HG03108 (cell line): ENCODE measurements around the gene NHSL2.
"Not testable (repeated sequence)": the region's sequence is repeated elsewhere in the genome, so short reads cannot be mapped to it uniquely, and the experiment has no call there.

Experiments
- ATAC-seq: cut with Tn5 transposase; IDR thresholded peaks from one replicate; pipeline ENCODE4 v1.9.1; 2021; ENCODE audit warnings: moderate library complexity; ENCODE audit not compliant: unreplicated experiment

NHSL2 gene

DNA sequence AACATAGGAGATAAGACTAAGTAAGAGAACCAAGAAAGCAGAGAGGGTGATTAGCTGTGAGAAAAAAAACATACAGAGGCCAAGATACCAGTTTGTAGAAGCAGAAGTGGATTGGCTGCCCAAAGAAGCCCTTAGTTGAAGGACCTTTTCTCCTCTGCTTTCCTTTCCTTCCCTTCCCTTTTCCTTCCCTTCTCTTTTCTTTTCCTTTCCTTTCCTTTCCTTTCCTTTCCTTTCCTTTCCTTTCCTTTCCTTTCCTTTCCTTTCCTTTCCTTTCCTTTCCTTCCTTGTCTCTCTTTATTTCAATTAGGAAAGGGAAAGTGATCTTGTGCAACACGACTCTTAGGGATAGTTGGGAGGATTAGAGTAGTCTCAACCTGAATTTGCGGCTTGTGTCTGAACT, 128.2 kb downstream of the NHSL2 start:
- no peak for ATAC-seq

GRCh38 chrX:72040506-72040905, 129.9 kb downstream of the NHSL2 start:
- ATAC-seq = no peak

- ATAC-seq = no peak
These were observed 130.5 kb downstream of the NHSL2 start for GRCh38 chrX:72041176-72041575.

DNA sequence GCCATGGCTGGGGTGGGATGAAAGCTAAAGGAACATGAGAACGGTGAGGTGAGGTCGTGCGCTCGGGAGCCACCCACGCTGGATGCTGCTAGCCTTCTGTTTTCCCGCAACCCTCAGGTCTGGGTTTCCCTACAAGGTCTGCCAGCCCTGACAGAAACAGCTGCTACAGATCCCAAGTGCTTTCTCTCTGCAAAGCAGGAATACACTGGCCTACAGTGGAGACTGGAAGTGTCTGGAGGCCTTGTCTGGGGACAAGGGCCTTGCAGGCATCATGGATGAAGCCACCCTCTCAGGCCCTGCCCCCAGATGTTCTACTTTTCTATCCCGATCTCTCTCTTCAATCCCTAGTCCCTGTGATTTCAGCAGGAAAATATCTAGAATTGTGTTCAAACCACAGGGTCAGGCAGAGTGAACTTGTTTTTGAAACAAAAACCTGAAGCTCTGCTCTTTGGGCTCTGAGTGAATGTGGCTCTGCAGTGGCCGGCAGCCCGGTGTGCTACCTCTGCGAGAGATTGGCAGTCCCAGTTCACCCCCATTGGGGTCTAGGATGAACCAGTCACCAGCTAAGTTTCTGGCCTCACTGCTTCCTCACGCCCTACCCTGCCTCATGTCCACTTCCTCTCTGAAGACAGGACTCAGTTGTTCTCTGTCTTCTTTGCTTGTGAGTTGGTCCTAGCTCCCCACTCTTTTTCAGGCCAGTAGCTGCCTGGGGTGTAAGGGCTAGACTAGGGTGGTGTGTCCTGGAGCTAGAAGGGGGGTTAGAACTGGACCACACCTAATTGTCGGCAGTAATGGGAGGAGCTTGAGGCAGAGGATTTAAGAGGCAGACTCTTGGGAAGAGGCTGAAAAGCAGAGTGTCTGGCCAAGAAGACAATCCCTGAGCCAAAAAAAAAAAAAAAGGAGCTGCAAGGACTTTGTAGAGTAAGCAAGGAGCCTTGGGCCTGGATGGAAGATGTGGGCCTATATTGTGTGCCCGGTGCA, 131.5 kb downstream of the NHSL2 start:
- no peak for ATAC-seq

GRCh38 chrX:72042852-72043248, 132.2 kb downstream of the NHSL2 start:
- no peak for ATAC-seq

GRCh38 chrX:72043636-72044035, 133.0 kb downstream of the NHSL2 start:
- no peak for ATAC-seq

DNA sequence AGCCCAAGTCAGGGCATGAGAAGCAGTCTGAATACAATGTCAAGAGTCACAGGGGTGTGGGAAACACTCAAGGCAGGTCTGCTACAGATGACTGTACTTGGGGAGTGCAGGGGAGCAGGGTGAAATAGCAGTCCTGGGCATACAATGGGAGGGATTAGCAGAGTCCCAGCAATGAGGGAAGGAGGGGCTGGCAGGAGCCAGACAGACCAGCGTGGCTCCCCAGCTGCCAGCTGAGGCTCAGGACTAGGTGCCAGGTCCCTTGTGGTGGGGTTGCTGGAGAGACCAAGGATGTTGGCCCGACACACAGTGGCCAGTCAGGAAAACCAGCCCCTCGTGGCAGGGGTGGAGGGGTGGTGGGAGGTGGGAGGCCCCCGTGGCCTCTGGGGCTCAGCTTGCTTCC, 134.5 kb downstream of the NHSL2 start:
- no peak for ATAC-seq

DNA sequence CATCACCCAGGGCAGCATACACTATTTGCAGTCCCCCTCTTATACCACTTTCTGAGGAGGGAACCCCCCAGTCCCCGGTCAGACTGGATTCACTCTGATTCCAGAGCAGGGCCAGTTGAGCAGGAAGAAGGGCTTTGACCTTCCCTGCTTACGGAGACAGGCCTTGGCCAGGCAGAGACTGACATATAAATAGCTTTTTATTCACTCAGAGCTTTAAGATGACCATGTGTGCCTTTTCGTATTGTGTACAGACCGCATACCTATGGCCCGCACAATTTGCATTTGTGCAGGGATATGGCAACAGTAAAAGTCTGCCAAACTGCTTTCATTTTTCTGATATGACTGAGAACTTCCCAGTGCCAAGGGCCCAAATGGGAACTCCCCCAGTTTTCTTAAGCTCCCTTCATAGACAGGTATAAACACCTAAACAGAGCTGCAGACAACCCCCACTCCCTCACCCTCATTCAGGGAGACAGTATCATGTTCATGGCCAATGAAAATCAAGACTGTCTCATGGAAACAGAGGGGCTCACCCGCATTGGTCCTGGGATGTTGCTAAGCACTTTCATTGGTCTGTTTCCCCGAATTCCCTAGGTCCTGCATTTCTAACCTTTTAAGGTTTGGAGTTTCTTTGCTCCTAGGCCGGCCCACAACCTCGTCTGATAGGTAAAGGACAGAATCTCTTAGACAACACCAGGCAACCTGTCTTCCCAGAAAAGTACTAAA, 135.1 kb downstream of the NHSL2 start:
- no peak for ATAC-seq

- ATAC-seq = no peak
These were observed 135.8 kb downstream of the NHSL2 start for GRCh38 chrX:72046447-72046846.

GRCh38 chrX:72048510-72049455, 138.1 kb downstream of the NHSL2 start:
- no peak for ATAC-seq

- ATAC-seq = no peak
These were observed 139.4 kb downstream of the NHSL2 start for GRCh38 chrX:72050011-72050410.

GRCh38 chrX:72051589-72051988, 140.9 kb downstream of the NHSL2 start:
- no peak for ATAC-seq

DNA sequence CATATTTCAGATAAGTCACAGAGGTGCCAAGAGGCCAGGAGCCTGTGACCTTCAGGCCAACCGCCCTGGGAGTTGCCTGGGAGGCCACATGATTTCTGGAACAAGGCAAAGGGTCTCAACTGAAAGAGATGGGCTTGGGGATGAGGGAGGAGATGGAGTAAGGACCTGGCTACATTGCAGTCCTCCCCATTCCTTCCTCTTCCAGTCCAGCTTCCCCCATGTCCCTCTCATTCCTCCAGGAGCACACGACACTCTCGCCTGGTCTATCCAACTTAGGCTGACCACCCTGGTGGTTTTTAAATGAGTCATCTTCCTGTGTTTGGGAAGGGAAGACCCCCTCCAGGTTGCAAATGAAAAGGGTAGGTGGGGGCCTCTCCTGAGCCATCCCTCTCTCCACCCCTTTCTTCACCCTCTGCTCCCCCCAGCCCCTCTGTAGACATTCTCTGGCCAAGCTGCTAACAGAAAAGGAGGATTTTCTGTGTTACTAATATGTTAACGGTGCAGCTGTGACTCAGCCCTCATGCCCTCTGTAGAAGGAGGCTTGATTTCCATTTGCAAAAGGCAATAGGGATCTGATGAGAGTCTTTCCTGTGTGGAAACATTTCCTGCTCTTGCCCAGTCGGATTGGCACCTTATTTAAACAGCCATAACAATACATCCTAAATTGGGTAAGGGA, 141.9 kb downstream of the NHSL2 start:
- no peak for ATAC-seq

DNA sequence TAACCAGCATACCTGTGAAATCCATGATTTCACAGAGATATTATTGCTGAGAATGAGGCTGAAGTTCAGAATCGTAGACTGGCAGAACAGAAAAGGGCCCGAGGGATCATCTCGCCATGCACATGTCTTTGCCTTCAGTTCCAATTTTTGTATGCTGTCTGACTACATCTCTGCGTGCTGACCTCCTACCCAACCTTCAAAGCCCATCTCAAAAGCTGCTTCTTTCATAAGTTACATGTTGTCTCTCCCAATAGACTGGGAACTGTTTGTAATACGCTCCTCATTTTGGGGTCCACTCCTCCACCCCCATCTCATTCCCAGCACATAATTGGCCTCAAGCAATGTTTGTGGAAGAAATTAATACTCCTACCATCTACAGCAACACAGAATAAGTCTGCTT, 142.9 kb downstream of the NHSL2 start:
- ATAC-seq = no peak

DNA sequence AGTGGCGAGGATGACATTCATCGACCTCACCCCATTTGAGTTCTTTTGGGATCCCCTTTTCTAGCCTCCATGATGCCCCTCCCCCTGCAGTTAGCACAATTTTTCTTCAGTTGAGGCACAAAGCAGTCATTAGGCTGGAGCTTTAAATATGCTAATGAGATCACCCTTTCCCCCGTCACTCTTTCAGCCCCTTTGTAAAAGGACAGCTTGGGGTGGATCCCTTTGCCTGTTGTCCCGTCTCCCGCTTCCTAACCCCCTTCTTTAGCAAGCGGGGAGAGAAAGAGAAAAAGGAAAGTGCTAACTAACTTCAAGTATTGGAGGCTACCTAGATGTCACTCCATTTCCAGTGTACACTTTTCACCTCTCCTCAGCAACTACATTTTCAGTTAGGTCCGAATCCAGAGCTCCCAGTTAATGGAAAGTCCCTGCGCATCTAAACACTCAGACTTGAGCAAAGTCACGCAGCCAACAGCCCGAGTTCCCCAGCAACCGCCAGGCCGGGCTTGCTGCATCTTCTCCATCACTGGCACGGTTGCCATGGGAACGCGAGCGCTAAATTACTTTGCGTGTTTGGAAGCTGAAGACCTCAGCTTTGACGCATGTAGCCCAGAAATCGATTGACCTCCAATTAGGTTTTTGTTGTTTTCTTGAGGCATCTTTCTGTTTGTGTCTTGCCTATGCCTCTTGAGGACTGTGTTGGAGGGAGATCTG, 144.3 kb downstream of the NHSL2 start:
- no peak for ATAC-seq

DNA sequence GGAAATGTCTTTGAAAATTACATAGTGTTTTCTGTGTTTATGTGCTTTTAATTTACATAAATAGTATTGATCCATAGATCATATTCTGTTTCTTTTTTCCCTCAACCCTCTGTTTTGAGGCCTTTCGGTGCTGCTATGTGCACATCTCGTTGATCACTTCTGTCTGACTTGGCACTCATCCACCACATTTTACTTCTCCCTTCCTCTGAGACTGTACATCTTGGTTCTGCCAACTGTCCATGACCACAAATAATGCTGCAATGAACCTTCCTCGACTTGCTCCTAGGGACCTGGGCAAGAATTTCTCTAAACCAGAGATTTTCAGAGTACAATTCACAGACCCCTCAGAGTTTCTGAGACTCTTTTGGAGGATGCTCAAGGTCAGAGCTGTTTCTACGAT, 146.7 kb downstream of the NHSL2 start:
- no peak for ATAC-seq

GRCh38 chrX:72057849-72058248, 147.2 kb downstream of the NHSL2 start:
- ATAC-seq = no peak

DNA sequence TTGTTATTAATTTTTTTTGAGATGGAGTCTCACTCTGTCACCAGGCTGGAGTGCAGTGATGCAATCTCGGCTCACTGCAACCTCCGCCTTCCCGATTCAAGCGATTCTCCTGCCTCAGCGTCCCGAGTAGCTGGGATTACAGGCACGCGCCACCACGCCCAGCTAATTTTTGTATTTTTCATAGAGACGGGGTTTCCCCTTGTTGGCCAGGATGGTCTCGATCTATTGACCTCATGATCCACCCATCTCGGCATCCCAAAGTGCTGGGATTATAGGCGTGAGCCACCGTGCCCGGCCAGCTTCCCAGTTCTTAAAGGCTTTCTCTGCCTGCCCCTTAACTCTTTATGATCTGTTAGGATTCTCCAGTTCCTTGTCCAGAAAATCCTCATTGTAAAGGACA, 147.7 kb downstream of the NHSL2 start:
- not testable (repeated sequence) for ATAC-seq

DNA sequence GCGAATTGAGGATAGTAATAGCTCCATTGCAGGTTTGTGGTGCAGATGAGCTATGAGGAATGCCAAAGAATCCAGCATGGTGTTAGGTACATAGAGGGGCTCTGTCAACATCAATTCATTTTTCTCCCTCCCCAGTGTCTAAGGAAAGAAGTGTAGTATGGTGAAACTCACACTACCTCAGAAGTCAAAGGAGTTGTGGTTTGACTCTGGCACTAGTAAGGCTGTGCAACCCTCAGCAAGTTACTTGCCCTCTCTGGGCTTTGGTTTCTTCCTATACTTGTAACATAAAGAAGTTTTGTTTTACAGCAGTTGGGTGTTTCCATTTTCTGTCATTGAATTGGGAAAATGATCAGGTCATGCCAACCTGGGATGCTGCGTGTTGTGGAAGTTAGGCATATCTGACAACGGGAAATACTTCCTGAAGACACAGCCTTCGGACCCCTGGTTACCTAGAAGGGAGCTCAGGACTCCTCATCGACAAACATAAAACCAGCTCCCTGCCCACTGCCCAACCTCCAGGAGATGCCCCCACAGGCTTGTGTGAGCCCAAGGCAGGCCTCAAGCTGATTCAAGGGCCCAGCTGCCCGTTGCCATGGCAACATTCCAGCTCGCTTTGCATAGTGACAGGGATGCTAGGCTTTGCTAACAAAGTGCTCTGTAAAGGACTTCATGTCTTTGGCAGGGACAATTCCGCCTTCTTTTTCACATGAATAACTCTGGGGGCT, 149.7 kb downstream of the NHSL2 start:
- no peak for ATAC-seq
